Epithelial cell of esophagus (primary cell): Measurements from ENCODE around the gene OSBPL10.

Experiments used
- DNase-seq: peaks from one replicate; pipeline ENCODE4 v3.0.0; 2010; ENCODE audit warnings: low read depth
- H3K4me3 ChIP-seq: 2 replicates; pipeline ENCODE4 v1.5.1; 2011; ENCODE audit warnings: mild to moderate bottlenecking, low read length, control low read depth
- TF ChIP-seq, protein P1 (sequence below): IDR thresholded peaks from 2 replicates; pipeline ENCODE4 v1.5.1; 2011; ENCODE audit warnings: low read depth, mild to moderate bottlenecking, low read length, control low read depth, inconsistent platforms; ENCODE audit not compliant: insufficient read depth; ENCODE audit errors: missing control alignments

Gene OSBPL10

GRCh38 chr3:31959951-31960792 is 20.9 kb downstream of the OSBPL10 start:
- H3K4me3 ChIP-seq = no peak overlapping the region
- TF ChIP-seq, protein P1, sequence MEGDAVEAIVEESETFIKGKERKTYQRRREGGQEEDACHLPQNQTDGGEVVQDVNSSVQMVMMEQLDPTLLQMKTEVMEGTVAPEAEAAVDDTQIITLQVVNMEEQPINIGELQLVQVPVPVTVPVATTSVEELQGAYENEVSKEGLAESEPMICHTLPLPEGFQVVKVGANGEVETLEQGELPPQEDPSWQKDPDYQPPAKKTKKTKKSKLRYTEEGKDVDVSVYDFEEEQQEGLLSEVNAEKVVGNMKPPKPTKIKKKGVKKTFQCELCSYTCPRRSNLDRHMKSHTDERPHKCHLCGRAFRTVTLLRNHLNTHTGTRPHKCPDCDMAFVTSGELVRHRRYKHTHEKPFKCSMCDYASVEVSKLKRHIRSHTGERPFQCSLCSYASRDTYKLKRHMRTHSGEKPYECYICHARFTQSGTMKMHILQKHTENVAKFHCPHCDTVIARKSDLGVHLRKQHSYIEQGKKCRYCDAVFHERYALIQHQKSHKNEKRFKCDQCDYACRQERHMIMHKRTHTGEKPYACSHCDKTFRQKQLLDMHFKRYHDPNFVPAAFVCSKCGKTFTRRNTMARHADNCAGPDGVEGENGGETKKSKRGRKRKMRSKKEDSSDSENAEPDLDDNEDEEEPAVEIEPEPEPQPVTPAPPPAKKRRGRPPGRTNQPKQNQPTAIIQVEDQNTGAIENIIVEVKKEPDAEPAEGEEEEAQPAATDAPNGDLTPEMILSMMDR = no peak

GRCh38 chr3:31959251-31959650 is 21.8 kb downstream of the OSBPL10 start:
- H3K4me3 ChIP-seq = no peak overlapping the region
- DNase-seq = no peak
- TF ChIP-seq, protein P1 = no peak

More at GRCh38 chr3:31959951-31960792, 20.9 kb downstream of the OSBPL10 start:
- no peak for DNase-seq

GRCh38 chr3:31958701-31959152 is 22.3 kb downstream of the OSBPL10 start:
- H3K4me3 ChIP-seq = no peak overlapping the region
- no peak for DNase-seq
- TF ChIP-seq, protein P1 = no peak

DNA sequence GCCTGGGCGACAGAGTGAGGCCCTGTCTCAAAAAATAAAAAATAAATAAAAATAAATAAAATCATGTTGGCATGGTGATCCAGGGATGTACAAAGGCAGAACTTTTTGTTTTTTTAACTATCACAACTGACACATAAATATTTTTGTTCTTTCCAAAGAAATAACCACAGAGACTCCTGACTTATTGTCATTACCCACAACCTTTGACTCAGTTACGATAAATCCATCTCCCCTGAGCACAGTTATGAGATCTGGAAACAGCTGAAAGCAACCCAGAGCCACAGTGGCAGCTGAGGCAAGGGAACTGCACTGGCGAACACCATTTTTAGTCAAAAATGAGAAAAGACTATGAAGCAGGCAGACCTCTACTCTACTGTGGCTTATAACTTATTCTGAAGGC is 24.0 kb downstream of the OSBPL10 start:
- DNase-seq = no peak
- TF ChIP-seq, protein P1 = no peak
- no peak overlapping the region for H3K4me3 ChIP-seq

DNA sequence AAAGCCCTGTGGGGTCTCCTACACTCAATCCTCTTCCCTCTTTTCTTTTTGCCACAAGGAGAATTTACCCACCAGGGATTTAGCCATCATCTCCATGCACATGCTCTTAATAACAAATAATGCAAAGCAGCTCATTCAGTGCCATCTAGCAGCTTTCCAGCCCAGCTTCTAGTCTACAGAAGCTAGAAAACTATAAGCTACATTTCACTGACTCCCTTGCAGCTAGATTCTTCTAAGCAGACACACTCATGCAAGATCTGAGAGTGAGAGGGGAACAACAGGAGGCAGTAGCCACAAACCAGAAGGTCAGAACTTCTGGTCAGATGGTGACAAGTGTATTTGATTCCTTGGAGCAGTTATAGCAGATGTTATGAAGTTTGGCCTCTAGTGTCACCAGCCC is 25.5 kb downstream of the OSBPL10 start:
- no peak for DNase-seq
- H3K4me3 ChIP-seq = no peak overlapping the region
- TF ChIP-seq, protein P1 = no peak

DNA sequence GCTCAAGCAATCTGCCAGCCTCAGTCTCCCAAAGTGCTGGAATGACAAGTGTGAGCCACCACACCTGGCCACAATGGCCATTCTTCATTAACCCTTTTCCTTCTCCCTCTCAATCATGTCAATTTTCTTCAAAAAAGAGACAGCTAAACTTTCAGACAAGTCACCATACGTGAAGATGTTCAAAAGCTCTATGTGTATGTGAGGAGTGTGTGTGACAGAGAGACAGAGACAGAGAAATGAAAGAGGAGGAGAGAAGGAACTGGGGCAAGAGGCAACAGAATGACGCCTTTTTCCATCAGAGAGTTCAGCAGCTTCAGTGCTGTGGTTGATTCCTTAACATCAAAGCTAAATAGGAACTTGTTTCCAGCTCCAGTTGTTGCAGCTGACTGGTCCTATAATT is 27.4 kb downstream of the OSBPL10 start:
- TF ChIP-seq, protein P1 = no peak
- DNase-seq = no peak
- H3K4me3 ChIP-seq = no peak overlapping the region

- DNase-seq = no peak
- TF ChIP-seq, protein P1 = no peak
- no peak overlapping the region for H3K4me3 ChIP-seq
Observed at GRCh38 chr3:31953091-31953490, 28.0 kb downstream of the OSBPL10 start.
